ENCODE results near the gene INO80.

INO80 gene

DNA sequence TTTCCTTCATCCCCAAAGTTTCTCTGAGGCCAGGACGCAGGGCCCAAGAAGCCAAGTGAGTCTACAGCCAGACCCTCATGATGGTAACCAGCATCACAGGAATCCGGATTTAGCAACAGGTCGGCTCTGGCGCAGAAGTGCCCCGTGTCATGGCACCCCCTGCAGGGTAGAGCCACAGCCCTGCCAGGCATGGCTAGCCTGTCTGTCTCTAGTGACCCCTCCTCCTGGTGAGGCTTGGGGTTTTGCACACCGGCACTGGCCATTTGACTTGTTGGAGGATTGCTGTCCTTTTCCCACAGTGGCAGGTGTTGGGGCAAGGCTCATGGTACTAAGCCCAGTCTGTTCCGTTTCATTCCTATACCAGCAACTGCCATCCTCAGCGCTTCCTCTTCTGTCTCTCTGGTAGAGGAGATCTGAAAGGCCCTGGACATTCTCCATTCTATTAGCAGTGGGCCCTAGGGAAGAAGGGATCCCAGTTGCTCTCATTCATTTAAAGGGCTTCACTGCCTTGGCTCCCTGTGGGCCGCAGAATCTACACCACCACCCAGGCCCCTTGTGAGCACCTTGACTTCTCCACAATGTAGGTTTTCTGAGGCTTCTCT is 172.2 kb downstream of the INO80 start:
- no peak for DNase-seq

DNA sequence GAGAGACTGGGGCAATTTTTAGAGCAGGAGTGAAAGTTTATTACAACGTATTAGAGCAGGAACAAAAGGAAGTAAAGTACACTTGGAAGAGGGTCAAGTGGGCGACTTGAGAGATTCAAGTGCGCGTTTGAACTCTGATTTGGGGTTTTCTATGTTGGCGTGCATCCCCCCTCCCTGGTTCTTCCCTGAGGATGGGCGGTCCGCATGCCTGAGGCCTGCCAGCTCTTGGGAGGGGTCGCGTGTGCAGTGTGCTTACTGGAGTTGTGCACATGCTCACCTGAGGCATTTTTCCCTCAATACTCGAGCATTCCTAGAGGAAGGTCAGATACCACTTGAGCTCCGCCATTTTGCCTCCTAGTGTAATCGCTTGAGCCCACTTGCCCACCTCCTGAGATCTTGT is 173.2 kb downstream of the INO80 start:
- DNase-seq, result no peak

DNA sequence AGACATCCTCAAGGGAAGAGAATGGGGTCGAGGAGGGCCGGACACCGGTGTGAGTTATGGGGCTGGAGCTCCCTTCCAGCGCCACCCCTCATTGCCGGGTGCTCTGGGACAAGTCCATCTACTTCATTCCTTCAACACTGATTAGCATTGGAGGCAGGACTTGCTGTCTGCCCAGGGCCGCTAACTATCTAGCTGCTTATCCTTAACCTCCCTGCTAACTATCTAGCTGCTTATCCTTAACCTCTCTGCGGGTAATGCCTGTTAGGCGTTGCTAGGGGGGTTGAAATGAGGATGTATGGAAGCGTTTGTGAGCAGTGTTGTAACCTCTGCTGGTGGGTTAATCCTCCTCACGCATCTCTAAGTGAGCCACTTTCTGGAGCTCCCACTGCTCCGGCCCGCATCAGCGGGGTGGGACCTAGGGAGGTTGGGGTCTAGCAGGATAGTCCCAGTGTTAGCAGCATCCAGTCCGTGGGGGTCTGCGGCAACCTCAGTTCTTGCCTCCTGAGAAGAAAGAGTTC is 173.7 kb downstream of the INO80 start:
- DNase-seq, result no peak

DNA sequence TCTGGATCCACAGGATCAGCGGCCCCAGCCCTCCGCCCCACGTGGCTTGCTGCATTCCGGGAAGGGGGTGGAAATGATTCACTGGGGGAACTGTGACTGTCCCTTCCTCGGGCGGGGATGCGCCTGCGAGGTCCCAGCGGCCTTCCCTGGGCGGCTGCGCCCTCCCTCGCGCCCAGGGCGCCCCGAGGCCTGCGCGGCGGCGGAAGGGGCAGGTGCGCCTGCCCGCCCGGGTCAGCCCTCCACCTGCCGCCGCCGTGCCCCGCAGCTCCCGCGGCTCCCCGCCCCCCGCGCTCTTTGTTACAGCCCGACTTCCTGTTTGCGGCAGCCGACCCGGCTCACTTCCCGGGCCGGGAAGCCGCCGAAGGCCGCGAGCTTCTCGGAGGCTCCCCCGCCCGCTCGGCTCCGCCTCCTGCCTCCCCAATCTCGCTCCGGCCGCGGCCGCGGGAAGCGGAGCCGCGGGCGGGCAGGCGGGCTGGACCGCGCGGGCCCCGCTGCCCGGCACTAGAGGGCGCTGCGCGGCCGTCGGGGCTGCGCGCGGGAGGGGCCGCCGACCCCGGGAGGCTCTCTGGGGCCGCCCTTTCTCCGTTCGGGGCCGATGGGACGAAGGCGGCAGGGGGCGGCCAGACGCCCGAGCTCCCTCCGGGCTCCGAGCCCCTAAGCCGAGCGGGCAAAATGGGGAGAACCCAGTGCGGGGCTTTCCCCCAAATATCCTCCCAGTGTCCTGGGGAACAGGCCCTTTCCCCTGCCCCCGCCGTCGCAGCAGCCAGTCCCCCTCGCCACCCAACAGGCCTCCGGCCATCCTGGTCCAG is 174.3 kb downstream of the INO80 start:
- DNase-seq, result peak; percentile 78

DNA sequence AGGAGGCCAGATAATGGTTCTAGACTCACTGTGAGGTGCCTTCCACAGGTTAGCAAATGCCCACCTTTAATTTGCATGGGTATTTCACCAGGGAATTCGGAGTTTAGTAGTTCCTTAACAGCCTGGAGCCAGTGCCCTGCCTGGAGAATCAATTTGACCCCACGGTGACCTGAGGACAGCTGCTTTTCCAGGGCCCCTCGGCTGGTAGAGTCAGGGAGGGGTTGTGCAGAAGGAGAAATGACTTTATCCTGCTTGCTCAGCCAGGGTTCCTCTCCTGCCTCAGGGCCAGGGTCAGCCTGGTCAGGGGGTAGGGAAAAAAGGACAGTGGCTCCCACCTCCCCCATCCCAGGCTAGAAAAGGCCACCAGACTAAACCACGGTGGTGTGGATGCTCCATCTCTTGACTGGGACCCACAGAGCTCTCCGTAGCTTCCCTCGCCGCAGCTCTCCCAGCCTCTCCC is 175.0 kb downstream of the INO80 start:
- no peak for DNase-seq

DNA sequence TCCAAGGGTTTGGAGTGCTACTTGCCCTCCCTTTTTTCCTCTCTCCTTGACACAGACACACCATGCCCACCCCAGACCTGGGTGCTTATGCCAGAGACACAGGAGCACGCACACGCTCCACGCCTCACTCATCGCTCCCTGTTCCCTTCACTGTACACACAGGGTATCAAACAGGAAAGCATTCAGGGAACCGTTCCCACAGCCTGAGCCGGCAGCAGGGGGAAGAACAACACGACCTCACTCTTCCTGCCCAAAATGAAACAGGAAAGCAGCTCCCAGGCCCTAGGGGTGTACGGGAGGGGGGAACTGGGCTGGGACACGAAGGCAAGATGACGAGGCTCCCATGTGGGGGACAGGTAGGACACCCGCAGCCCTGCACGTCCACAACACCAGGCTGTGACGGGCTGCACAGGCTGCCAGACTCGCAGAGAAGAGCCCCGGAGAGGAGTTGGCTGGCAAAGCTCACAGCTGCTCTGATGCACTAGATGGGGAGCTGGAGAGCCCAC is 175.7 kb downstream of the INO80 start:
- no peak for DNase-seq

DNA sequence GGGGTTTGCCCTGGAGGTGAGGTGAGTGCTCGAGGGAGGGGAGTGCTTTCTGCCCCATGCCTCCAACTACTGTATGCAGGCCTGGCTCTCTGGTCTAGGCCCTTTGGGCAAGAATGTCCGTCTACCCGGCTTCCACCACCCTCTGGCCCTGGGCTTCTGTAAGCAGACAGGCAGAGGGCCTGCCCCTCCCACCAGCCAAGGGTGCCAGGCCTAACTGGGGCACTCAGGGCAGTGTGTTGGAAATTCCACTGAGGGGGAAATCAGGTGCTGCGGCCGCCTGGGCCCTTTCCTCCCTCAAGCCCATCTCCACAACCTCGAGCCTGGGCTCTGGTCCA is 177.6 kb downstream of the INO80 start:
- DNase-seq, result no peak

DNA sequence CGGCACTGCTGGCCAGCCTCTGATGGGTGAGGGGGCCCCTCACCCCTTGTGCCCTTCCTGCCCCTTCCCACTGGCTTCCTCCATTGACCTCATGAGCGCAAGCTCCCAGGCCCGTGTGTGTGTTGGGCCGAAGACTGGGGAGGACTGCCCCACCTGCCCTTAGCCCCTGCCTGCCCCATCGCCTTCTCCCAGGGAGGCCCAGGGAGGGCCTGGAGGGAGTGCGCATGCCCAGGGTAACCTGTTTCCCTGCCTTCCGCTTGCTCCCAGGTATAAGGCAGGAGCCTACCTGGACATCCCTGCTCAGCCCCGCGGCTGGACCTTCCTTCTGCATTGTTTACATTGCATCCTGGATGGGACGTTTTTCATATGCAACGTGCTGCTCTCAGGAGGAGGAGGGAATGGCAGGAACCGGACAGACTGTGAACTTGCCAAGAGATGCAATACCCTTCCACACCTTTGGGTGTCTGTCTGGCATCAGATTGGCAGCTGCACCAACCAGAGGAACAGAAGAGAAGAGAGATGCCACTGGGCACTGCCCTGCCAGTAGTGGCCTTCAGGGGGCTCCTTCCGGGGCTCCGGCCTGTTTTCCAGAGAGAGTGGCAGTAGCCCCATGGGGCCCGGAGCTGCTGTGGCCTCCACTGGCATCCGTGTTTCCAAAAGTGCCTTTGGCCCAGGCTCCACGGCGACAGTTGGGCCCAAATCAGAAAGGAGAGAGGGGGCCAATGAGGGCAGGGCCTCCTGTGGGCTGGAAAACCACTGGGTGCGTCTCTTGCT is 178.1 kb downstream of the INO80 start:
- DNase-seq, result no peak

DNA sequence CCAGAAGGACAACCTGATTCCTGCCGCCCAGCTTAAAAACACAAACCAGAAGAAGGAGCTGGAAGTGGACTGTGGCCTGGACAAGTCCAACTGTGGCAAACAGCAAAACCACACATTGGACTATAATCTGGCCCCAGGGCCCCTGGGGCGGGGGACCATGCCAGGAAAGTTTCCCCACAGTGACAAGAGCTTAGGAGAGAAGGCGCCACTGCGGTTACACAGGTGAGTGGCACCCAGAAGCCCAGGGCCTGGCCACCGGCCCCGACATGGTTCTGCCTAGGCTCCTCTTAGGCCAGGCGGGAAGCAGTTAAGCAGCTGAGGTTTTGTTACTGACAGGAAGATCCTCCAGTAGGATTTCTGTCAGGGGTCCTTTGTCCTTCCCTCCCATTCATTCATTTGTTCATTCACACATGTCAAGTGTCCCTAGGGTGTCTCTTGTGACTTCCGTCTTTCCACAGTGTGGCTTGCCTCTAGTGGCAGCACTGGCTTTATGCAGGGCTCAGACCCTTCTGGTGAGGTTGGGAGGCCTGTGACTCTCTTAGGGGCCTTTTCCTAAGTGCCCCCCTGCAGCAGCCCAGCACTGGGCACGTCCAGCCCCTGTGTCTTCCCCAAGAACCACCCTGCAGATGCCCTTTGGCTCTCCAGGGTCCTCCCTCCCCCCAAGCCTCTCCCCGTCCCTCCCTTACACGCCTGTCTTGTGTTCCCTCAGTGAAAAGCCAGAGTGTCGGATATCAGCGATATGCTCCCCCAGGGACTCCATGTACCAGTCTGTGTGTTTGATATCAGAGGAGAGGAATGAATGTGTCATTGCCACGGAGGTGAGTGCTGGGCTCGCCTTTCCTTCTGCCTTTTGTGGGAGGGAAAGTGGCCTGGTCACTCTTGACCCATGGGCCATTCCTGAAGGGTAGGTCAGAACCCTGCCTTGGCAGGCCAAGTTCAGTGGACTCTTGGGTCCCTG is 179.1 kb downstream of the INO80 start:
- DNase-seq, result no peak

DNA sequence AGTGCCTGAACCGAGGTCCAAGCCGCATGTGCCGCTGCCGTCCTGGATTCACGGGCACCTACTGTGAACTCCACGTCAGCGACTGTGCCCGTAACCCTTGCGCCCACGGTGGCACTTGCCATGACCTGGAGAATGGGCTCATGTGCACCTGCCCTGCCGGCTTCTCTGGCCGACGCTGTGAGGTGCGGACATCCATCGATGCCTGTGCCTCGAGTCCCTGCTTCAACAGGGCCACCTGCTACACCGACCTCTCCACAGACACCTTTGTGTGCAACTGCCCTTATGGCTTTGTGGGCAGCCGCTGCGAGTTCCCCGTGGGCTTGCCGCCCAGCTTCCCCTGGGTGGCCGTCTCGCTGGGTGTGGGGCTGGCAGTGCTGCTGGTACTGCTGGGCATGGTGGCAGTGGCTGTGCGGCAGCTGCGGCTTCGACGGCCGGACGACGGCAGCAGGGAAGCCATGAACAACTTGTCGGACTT is 179.8 kb downstream of the INO80 start:
- no peak for DNase-seq

DNA sequence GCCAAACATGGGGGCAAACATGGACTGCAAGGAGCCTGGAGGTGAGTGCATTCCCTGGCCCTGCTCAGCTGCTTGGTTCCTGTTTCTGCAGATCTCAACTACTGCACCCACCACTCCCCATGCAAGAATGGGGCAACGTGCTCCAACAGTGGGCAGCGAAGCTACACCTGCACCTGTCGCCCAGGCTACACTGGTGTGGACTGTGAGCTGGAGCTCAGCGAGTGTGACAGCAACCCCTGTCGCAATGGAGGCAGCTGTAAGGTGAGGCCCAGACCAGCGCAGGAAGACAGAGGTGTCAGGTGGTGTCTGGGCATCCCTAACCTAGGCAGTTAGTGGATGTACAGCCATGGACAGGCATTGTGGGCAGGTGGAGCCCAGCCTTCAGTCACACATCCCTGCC is 181.6 kb downstream of the INO80 start:
- no peak for DNase-seq

DNA sequence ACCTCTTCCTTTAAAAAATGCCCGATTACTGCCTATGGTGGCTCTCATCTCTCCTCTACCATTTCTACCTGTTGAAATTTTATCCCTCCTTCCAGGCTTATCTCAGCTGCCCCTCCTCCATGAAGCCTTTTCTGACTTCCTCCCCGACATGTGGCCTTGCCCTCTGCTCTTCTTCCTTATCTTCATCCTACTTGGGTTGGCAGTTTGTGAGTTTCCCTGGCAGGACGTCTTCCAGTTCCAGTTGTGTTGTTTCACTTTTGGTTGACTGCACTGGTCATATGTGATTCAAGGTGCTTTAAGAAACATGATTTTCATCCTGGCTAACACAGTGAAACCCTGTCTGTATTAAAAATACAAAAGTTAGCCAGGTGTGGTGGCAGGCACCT is 182.6 kb downstream of the INO80 start:
- DNase-seq, result no peak

DNA sequence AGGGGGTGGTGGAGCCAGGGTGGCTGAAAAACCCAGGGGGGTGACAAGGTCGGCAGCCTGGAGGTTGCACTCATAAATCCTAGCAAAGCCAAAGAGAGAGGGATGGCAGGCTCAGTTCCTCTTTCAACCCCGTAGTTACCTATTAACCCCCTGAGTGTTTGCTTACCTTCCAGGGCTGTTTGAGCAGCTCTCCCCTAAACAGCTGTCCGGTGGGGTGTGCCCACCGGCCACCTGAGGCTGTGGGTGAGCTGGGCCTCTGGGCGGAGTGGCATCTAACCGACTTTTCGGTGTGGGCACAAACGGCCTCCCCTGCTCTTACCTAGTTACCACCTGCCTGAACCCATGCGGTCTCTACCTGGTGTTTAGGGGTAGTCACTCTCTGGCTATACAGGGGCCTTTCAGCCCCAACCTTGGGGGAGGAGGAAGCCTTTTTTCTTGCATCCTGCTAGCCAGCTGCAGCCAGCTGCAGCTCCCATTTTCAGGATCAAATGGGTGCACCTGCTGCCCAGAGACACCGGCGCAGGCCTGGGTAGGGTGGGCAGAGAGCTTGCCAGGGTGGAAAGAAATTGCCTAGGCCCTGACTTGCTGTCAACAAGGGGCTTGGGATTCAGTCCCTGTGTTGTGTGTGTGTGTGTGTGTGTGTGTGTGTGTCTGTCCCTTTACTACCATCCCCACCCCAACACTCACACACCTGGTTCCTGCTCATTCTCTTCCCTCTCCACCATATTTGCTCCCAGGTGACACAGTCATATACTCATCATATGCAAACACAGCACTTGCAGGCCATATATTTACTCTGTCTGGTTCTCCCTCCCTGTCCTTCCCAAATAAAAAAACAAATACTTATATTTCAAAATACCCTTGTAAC is 183.2 kb downstream of the INO80 start:
- no peak for DNase-seq

DNA sequence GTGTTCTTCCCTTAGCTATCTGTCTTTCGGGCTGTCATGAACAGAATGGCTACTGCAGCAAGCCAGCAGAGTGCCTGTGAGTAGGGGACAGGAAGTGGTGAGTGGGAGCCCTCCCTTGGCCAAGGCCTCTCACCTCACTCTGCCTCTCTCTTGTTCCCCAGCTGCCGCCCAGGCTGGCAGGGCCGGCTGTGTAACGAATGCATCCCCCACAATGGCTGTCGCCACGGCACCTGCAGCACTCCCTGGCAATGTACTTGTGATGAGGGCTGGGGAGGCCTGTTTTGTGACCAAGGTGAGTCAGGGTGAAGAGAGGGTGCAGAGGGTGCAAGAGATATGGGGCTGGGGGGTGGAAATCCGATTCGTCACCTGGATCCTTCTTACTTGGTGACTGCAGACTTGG is 183.9 kb downstream of the INO80 start:
- no peak for DNase-seq

DNA sequence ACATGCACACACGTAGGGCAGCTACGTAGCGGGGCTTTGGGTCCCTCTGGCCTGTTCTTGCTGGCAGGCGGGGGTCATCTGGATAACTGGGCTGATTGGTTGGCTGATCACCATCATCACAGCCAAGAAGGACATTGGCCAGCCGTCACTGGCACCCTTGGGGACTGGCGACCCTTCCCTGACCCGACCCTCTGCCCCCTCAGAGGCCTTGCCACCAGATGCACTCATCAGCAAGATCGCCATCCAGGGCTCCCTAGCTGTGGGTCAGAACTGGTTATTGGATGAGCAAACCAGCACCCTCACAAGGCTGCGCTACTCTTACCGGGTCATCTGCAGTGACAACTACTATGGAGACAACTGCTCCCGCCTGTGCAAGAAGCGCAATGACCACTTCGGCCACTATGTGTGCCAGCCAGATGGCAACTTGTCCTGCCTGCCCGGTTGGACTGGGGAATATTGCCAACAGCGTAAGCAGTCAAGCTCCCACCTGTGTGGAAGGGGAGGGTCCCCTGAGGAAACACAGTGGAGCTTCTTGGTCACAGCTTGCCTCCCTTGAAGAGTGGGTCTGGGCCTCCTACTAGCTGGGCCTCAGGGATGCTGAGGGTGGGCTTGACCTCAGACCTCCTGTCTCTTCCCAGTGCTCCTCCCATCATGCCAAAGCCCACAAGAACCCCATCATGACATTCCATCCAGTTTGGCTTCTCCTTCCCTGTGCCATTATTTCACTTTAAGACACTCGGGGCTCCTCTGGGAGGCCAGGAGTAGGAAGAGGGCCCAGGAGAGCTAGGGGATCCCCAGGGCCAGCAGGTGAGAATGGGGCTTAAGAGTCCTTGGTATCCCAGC is 184.6 kb downstream of the INO80 start:
- DNase-seq, result no peak

DNA sequence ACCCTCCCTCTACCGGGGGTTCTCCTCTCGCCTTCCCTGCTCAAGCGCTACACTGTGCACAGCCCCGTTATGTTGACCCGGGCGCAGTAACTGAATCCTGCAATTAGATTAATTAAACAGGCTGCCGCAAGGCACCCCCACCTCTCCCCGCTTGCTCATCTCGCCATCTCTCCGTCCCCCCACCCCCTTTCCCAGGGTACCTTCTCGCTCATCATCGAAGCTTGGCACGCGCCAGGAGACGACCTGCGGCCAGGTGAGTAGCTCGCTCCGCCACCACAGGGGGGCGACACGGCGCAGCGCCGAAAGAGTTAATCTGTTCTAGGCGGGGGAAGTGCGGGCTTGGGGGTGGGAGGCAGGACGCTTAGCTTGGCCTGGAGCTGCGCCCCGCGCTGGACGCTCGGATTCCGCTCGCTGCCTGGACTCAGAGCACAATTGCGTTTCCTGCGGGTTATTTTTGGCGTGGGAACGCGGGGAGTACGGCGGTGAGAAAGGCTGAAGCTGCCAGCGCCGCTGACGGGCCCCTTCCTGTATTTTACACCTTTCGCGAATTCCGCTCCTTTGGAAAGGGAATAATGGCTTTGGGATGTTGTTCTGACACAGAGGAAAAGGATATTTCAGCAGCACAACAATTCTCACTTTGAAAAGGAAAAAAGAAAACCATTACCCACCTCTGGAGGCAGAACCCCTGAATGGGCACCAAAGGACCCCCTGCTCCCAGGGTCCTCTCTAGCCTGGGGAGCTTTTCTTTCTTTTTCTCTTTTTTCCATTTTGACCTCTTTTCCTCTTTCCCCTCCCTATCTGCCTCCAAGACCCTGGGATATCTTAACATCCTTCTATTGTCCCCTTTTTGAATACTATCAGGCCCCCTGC is 185.4 kb downstream of the INO80 start:
- peak; percentile 75 for DNase-seq

DNA sequence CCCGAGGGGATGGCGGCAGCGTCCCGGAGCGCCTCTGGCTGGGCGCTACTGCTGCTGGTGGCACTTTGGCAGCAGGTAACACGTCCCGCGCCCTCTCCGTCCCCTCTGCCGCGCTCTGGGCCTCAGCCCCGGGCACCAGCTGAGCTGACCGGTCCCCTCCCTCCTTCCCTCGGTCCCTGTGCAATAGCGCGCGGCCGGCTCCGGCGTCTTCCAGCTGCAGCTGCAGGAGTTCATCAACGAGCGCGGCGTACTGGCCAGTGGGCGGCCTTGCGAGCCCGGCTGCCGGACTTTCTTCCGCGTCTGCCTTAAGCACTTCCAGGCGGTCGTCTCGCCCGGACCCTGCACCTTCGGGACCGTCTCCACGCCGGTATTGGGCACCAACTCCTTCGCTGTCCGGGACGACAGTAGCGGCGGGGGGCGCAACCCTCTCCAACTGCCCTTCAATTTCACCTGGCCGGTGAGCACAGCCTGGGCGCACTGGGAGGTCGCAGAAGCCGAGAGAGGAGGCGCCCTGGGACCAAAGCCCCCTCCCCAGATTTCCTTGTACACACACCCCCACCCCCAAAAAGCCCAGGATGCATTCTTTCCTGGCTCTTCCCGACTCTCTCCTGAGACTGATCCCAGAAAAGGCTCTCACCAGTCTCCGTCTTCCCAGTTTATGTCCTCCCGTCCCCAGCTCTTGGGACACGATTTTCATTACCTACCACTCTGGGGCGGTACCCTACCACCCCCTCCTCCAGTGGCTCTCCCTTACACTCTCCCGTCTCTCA is 186.2 kb downstream of the INO80 start:
- no peak for DNase-seq

Data from activated CD4-positive, alpha-beta T cell treated with anti-CD3 and anti-CD28 coated beads, Interleukin-2, Interleukin-6, amounts not matched to agents 100 ng/mL and 50 ng/mL, durations not matched to agents 16 hours and 8 hours (primary cell).